CD14-positive monocyte (primary cell): Measurements from ENCODE around the gene PKD1. TPM values are rescaled to one million over a fixed set of nuclear protein-coding genes. Genes with fewer than 3 reads are reported as not detected.

Experiments
- DNase-seq, 3 donors: peaks; one replicate each; pipeline ENCODE4 v3.0.0-alpha.2; 2011 to 2022
- H2AFZ ChIP-seq: 2 replicates; pipeline ENCODE4 v1.6.0; 2012; ENCODE audit warnings: mild to moderate bottlenecking, low read depth, low read length, inconsistent platforms; ENCODE audit not compliant: insufficient read depth, poor library complexity, severe bottlenecking
- H3K27ac ChIP-seq, 2 donors: 1 replicate in 1 of 2; 2 replicates in 1 of 2; pipeline ENCODE4 v1.5.1; 2012 to 2013; ENCODE audit warnings: low read length in 2 of 2, control low read depth in 1 of 2, inconsistent platforms in 1 of 2, low read depth in 1 of 2, mild to moderate bottlenecking in 1 of 2
- H3K27me3 ChIP-seq, 2 donors: one replicate each; pipeline versions ENCODE4 v1.6.0 to v1.6.1; 2011 to 2013; ENCODE audit warnings: low read length in 2 of 2; ENCODE audit not compliant: control insufficient read depth in 2 of 2, insufficient read depth in 2 of 2
- H3K36me3 ChIP-seq, 2 donors: replicated peaks in 1 of 2; 1 replicate in 1 of 2; 2 replicates in 1 of 2; pipeline versions ENCODE4 v1.5.1 to v1.6.1; 2012 to 2013; ENCODE audit warnings: low read length in 2 of 2, control low read depth in 1 of 2, inconsistent platforms in 1 of 2, mild to moderate bottlenecking in 1 of 2; ENCODE audit not compliant: insufficient read depth in 2 of 2, control insufficient read depth in 1 of 2
- H3K4me1 ChIP-seq, 2 donors: 1 replicate in 1 of 2; 2 replicates in 1 of 2; pipeline versions ENCODE4 v1.5.1 to v1.6.1; 2012 to 2013; ENCODE audit warnings: low read length in 2 of 2, control low read depth in 1 of 2, inconsistent platforms in 1 of 2, mild to moderate bottlenecking in 1 of 2, moderate library complexity in 1 of 2; ENCODE audit not compliant: insufficient read depth in 2 of 2, control insufficient read depth in 1 of 2
- H3K4me2 ChIP-seq: replicated peaks from 2 replicates; pipeline ENCODE3; 2012; ENCODE audit warnings: low read length, moderate library complexity, mild to moderate bottlenecking; ENCODE audit not compliant: poor library complexity, severe bottlenecking; ENCODE audit errors: extremely low read depth
- H3K4me3 ChIP-seq, 3 experiments: fragments of 200-600 bp in 1 of 3; sonication (generic) in 1 of 3; replicated peaks in 1 of 3; 1 replicate in 2 of 3; 2 replicates in 1 of 3; pipeline ENCODE4 v1.5.1; 2011 to 2013; ENCODE audit warnings: low read length in 3 of 3, mild to moderate bottlenecking in 3 of 3, control low read depth in 2 of 3, low read depth in 2 of 3, inconsistent platforms in 1 of 3, moderate library complexity in 1 of 3
- H3K79me2 ChIP-seq: 2 replicates; pipeline ENCODE4 v1.6.0; 2012; ENCODE audit warnings: mild to moderate bottlenecking, control low read depth, inconsistent platforms, low read length, moderate library complexity; ENCODE audit not compliant: insufficient read depth
- H3K9ac ChIP-seq: 2 replicates; pipeline ENCODE4 v1.6.0; 2017; ENCODE audit warnings: low read length, mild to moderate bottlenecking; ENCODE audit not compliant: insufficient read depth, poor library complexity, severe bottlenecking
- H3K9me3 ChIP-seq, 2 donors: replicated peaks in 1 of 2; 1 replicate in 1 of 2; 2 replicates in 1 of 2; pipeline versions ENCODE4 v1.5.1 to v1.6.1; 2012 to 2013; ENCODE audit warnings: low read length in 2 of 2, control low read depth in 1 of 2; ENCODE audit not compliant: control insufficient read depth in 1 of 2, insufficient read depth in 1 of 2
- H4K20me1 ChIP-seq: 2 replicates; pipeline ENCODE4 v1.6.0; 2012; ENCODE audit warnings: mild to moderate bottlenecking, low read length, control low read depth, moderate library complexity; ENCODE audit not compliant: insufficient read depth
- H3K27ac Mint-ChIP-seq, 7 donors: one replicate each; pipeline ENCODE4 v1.8.0; 2020; ENCODE audit warnings: mild to moderate bottlenecking in 7 of 7, mixed read lengths in 7 of 7, moderate library complexity in 6 of 7, inconsistent platforms in 2 of 7
- H3K27me3 Mint-ChIP-seq, 3 donors: one replicate each; pipeline ENCODE4 v1.8.0; 2021 to 2022; ENCODE audit warnings: low read depth in 3 of 3, mild to moderate bottlenecking in 3 of 3, mixed read lengths in 3 of 3, moderate library complexity in 3 of 3, inconsistent platforms in 1 of 3
- H3K36me3 Mint-ChIP-seq, 2 donors: one replicate each; pipeline ENCODE4 v1.8.0; 2020; ENCODE audit warnings: mixed read lengths in 2 of 2, inconsistent platforms in 1 of 2, mild to moderate bottlenecking in 1 of 2
- H3K4me1 Mint-ChIP-seq: one replicate; pipeline ENCODE4 v1.8.0; 2020; ENCODE audit warnings: mild to moderate bottlenecking, mixed read lengths
- H3K4me3 Mint-ChIP-seq, 2 donors: one replicate each; pipeline ENCODE4 v1.8.0; 2020; ENCODE audit warnings: mild to moderate bottlenecking in 2 of 2, mixed read lengths in 2 of 2, moderate library complexity in 1 of 2
- H3K9me3 Mint-ChIP-seq, 7 donors: one replicate each; pipeline ENCODE4 v1.8.0; 2020 to 2022; ENCODE audit warnings: mixed read lengths in 7 of 7, mild to moderate bottlenecking in 6 of 7, moderate library complexity in 6 of 7, inconsistent platforms in 2 of 7
- WGBS: methylation state at CpG from one replicate; pipeline ENCODE4 v1.1.5; 2013; ENCODE audit warnings: missing lambda C conversion rate; ENCODE audit not compliant: insufficient coverage; 5-methylcytosine and 5-hydroxymethylcytosine counted together
- intact Hi-C, 2 donors: fragments of 100-400 bp; cut with micrococcal nuclease; formaldehyde crosslinking; loops; one replicate each; pipeline versions ENCODE4 v1.15.0 to v1.15.1; 2023
- polyA plus RNA-seq, 3 donors: library from polyadenylated mRNA; depleted of rRNA in 1 of 3; unstranded in 2 of 3; stranded (reverse) in 1 of 3; fragments of 300-500 nt in 2 of 3; fragments of >200 nt in 1 of 3; fragmentation: Illumina TruSeq in 2 of 3; gene quantifications; 1 replicate in 2 of 3; 2 replicates in 1 of 3; pipeline ENCODE4 v1.2.3, GENCODE V29; 2012 to 2021
- TF ChIP-seq, protein P1 (sequence below): fragments of 200-600 bp; IDR thresholded peaks from one replicate; pipeline ENCODE4 v1.8.0; 2022; ENCODE audit warnings: antibody characterized with exemption, mild to moderate bottlenecking

PKD1 gene
- polyA plus RNA-seq, 3 donors, result 0.22 to 53.8 (median 1.6) TPM

DNA sequence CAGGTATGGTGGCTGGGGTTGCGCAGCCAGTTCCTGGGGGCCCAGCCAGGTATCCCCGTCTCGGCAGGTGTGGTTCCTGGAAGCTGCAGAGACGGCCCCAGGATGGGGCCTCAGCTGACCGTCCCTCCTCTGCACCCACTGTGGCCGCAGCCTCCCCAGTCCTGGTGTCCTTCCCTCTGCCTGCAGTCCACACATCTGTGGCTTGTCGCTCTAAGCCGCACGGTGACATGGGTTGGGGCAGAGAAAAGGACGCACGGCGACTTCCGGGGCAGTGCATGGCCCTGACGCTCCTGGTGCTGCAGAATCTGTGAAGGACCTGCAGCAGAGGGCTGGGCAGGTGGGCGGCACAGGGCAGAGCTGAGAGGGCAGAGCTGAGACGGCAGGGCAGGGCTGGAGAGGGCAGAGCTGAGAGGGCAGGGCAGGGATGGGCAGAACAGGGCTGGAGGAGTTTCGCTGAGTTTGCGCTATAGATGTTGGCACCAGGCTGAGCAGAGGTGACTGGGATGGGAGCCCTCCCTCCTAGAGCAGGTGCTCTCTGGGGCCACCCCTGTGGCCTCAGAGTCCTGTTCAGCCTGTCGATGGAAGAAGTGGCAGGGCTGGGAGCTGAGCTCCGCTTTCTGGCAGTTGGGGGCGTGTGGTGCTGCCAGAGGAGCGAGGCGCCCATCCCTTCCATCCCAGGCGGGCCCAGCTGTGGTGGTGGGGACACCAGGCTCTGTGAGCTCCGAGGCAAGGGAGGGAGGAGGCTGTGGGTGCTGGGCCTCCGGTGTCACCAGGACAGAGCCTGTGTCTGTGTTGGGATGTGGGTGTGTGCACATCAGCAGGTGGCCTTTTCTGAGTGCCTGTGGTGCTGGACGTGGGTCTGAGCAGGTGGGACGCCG lies 64.9 kb downstream of the PKD1 start:
- WGBS, result 93% methylated on average over 28 of the region's 29 CpGs
- intact Hi-C loops, result no loop called here
- H3K9me3 Mint-ChIP-seq, result peaks cover 0 to 4% (median 0%) of the 10 kb centered on the region in 7 donors

DNA sequence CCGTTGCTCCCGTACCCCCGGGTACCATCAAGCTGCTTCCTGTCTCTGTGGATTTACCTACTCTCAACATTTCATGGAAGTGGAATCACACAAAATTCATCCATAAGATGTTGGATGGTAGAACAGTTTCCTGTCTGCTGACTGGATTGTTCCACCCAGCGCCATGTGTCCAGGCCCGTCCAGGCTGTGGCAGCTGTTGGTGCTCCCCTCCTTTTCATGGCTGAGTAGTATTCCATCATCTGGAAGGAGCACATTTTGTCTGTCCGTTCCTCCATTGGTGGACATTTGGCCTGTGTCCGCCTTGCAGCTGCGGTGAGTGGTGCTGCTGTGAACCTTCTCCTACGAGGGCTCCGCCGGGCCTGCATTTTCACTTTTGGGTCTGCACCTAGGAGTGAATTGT lies 69.6 kb downstream of the PKD1 start:
- H3K4me1 ChIP-seq, result no peaks in the 10 kb centered on the region
- H3K27me3 ChIP-seq, result no peaks in the 10 kb centered on the region
- H3K9me3 ChIP-seq, result no peaks in the 10 kb centered on the region
- Mint-ChIP-seq H3K9me3 (peaks cover 0 to 4% (median 0%) of the 10 kb centered on the region in 7 donors), H3K36me3 (peaks cover 61 to 90% of the 10 kb centered on the region in 2 donors), H3K27me3 (peaks cover 0 to 1% (median 0%) of the 10 kb centered on the region in 3 donors), H3K4me3 (no peak overlapping the region), H3K4me1 (no peaks in the 10 kb centered on the region), H3K27ac (no peak overlapping the region)
- WGBS, result 96% methylated on average over 9 of the region's 11 CpGs
- no peaks in the 10 kb centered on the region for H4K20me1 ChIP-seq
- intact Hi-C loops, result no loop called here
- TF ChIP-seq, protein P1, sequence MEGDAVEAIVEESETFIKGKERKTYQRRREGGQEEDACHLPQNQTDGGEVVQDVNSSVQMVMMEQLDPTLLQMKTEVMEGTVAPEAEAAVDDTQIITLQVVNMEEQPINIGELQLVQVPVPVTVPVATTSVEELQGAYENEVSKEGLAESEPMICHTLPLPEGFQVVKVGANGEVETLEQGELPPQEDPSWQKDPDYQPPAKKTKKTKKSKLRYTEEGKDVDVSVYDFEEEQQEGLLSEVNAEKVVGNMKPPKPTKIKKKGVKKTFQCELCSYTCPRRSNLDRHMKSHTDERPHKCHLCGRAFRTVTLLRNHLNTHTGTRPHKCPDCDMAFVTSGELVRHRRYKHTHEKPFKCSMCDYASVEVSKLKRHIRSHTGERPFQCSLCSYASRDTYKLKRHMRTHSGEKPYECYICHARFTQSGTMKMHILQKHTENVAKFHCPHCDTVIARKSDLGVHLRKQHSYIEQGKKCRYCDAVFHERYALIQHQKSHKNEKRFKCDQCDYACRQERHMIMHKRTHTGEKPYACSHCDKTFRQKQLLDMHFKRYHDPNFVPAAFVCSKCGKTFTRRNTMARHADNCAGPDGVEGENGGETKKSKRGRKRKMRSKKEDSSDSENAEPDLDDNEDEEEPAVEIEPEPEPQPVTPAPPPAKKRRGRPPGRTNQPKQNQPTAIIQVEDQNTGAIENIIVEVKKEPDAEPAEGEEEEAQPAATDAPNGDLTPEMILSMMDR, result no peak
- no peak overlapping the region for H3K9ac ChIP-seq
- peaks cover 64 to 87% of the 10 kb centered on the region in 2 donors for H3K36me3 ChIP-seq
- no peak overlapping the region for H3K27ac ChIP-seq
- no peak overlapping the region for H3K4me3 ChIP-seq
- no peak for DNase-seq
- H3K4me2 ChIP-seq, result no peak overlapping the region
- no peak overlapping the region for H2AFZ ChIP-seq
- H3K79me2 ChIP-seq, result no peaks in the 10 kb centered on the region

More for the DNA sequence above, 64.9 kb downstream of the PKD1 start:
- Histone ChIP-seq H3K79me2 (no peaks in the 10 kb centered on the region), H3K9me3 (no peaks in the 10 kb centered on the region), H2AFZ (no peak overlapping the region), H3K4me2 (no peak overlapping the region), H3K4me1 (no peaks in the 10 kb centered on the region), H3K27me3 (no peaks in the 10 kb centered on the region), H4K20me1 (no peaks in the 10 kb centered on the region), H3K36me3 (peaks cover 57 to 86% of the 10 kb centered on the region in 2 donors), H3K4me3 (no peak overlapping the region), H3K9ac (no peak overlapping the region), H3K27ac (no peak overlapping the region)
- Mint-ChIP-seq H3K36me3 (peaks cover 72 to 96% of the 10 kb centered on the region in 2 donors), H3K4me3 (no peak overlapping the region), H3K27ac (no peak overlapping the region), H3K4me1 (no peaks in the 10 kb centered on the region), H3K27me3 (peaks cover 0 to 2% (median 0%) of the 10 kb centered on the region in 3 donors)
- no peak for DNase-seq
- TF ChIP-seq, protein P1, result no peak
